ENCODE results near the gene NAXE. TPM values are rescaled to one million over a fixed set of nuclear protein-coding genes. Genes with fewer than 3 reads are reported as not detected.
A peak's percentile ranks its signal among the peaks of the same experiment; 100 is the strongest.

NAXE gene
- total RNA-seq (2022) (129 and 143 TPM in 2 replicates), Bru-seq, nascent RNA (percentile 69 among the genes with signal in this experiment), BruChase-seq, experiment 1, labeled RNA remaining after a 6-hour chase (percentile 91 among the genes with signal in this experiment), BruChase-seq, experiment 2, labeled RNA remaining after a 2-hour chase (percentile 83 among the genes with signal in this experiment)
- long read RNA-seq, transcript NAXE-205 (2 exons, 529 nt), result minor isoform, 6 of 212 reads
- long read RNA-seq, transcript NAXE-203 (6 exons, 1,125 nt), result major isoform, 172 of 212 reads
- long read RNA-seq, transcript NAXE-201 (5 exons, 1,012 nt), result minor isoform, 5 of 212 reads
- long read RNA-seq, partial matches to known transcripts, result 21 of 212 reads
- long read RNA-seq, other reads (novel, unspliced or antisense), result 8 of 212 reads

DNA sequence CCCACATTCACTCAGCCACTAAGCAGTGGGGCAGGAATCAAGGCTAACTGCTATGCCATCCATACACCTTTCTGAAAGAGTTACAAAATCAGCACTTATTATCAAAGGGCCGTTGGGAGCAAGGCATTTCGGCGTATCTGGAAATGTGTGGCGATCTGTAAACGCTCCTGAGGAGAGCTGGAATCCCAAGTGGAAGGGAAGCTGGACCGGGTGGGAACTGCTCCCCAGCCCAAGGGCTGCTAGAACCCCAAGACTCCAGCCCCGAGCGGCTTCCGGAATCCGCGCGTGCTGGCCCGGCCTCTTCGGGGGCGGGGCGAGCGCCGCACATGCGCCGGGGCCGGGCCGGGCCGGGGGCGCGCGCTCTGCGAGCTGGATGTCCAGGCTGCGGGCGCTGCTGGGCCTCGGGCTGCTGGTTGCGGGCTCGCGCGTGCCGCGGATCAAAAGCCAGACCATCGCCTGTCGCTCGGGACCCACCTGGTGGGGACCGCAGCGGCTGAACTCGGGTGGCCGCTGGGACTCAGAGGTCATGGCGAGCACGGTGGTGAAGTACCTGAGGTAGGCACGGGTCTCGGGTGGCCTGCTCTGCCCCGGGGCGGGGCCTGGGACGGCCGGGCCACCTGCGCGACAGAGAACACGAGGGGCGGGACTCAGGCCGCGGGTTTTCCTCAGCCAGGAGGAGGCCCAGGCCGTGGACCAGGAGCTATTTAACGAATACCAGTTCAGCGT, at the start of gene NAXE:
Gene NAXE, plus strand, starts transcription at position 345 of the 726 bp plus-strand sequence. Its CDS starts 29 bp downstream, at position 374.
- Mint-ChIP-seq H3K4me3 (ENCODE audit: low read depth, unreplicated experiment) (peak within 1 kb of the TSS; percentile 76), H3K36me3 (ENCODE audit: insufficient read depth, unreplicated experiment) (peaks cover 34% of the 10 kb centered on the region), H3K9me3 (ENCODE audit: low read depth, unreplicated experiment) (no peaks in the 10 kb centered on the region), H3K27ac (ENCODE audit: unreplicated experiment) (peak within 1 kb of the TSS; percentile 60), H3K4me1 (ENCODE audit: low read depth, unreplicated experiment) (peaks cover 6% of the 10 kb centered on the region), H3K27me3 (ENCODE audit: unreplicated experiment) (no peaks in the 10 kb centered on the region)
- CTCF ChIA-PET, result interaction anchor here (0.7 to 2.2 kb wide), 8 partner anchors 8 to 206 kb away, joined by 3 to 10 read pairs (median 5); partner anchors contain the start of gene GPATCH4
- BruUV-seq (replicated peaks), result no TSS peak
- TF ChIP-seq, protein P1, sequence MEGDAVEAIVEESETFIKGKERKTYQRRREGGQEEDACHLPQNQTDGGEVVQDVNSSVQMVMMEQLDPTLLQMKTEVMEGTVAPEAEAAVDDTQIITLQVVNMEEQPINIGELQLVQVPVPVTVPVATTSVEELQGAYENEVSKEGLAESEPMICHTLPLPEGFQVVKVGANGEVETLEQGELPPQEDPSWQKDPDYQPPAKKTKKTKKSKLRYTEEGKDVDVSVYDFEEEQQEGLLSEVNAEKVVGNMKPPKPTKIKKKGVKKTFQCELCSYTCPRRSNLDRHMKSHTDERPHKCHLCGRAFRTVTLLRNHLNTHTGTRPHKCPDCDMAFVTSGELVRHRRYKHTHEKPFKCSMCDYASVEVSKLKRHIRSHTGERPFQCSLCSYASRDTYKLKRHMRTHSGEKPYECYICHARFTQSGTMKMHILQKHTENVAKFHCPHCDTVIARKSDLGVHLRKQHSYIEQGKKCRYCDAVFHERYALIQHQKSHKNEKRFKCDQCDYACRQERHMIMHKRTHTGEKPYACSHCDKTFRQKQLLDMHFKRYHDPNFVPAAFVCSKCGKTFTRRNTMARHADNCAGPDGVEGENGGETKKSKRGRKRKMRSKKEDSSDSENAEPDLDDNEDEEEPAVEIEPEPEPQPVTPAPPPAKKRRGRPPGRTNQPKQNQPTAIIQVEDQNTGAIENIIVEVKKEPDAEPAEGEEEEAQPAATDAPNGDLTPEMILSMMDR (IDR thresholded peaks at IDR 0.05; ENCODE audit: unreplicated experiment), result no peak
- intact Hi-C loops (cut with micrococcal nuclease; ENCODE audit: unreplicated experiment), result no loop called here
- DNase-seq, result peak; percentile 82

DNA sequence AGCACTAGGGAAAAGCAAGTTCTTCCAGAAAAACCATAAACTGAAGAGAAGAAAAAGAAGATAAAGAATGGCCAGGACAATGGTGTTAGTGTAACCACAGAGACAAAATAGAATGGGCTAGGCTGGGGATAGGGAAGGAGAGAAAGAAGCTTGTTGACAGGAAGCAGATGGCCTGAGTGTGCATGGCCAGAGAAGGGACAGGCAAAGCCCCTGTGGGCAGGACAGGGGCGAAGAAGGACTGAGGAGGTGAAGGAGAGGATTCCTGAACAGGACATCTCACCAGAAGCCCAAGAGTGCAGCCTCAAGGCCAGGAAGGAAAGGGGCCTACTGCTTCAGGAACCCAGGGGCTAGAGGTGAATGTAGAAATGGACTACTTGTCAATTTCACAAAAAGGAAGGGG, 48.5 kb upstream of the NAXE start:
- peak overlapping the region; percentile 26 for H3K27ac Mint-ChIP-seq (ENCODE audit: unreplicated experiment)
- CTCF ChIA-PET, result no interaction called here
- no peaks in the 10 kb centered on the region for H3K27me3 Mint-ChIP-seq (ENCODE audit: unreplicated experiment)
- peaks cover 22% of the 10 kb centered on the region for H3K4me1 Mint-ChIP-seq (ENCODE audit: low read depth, unreplicated experiment)
- no peak for DNase-seq
- H3K36me3 Mint-ChIP-seq (ENCODE audit: insufficient read depth, unreplicated experiment), result peaks cover 39% of the 10 kb centered on the region
- BruUV-seq (replicated peaks), result no TSS peak
- intact Hi-C loops (cut with micrococcal nuclease; ENCODE audit: unreplicated experiment), result no loop called here
- H3K9me3 Mint-ChIP-seq (ENCODE audit: low read depth, unreplicated experiment), result no peaks in the 10 kb centered on the region
- no peak overlapping the region for H3K4me3 Mint-ChIP-seq (ENCODE audit: low read depth, unreplicated experiment)
- TF ChIP-seq, protein P1 (IDR thresholded peaks at IDR 0.05; ENCODE audit: unreplicated experiment), result no peak

DNA sequence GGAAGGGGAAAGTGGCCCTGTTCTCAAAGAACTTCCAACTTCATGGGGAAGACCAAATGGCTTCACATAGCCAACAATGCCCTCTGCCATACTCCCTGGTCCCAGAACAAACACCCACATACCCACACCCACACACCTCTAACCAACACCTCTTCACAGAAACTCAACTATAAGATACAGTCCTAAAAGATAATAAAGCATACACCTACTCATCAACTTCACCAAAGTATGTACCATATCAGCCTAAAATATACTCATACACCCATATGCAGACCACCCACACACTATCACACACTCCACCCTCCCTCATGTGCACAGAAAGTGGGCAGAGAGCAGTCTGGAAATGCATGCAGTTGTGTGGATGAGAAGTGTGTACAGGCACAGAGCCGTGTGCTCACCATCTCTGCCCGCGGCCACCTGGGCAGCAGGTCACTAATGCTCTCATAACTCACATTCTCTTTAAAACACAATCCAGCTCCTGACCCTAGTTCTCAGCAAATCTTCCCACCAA, 46.9 kb upstream of the NAXE start:
- H3K36me3 Mint-ChIP-seq (ENCODE audit: insufficient read depth, unreplicated experiment), result peaks cover 35% of the 10 kb centered on the region
- CTCF ChIA-PET, result no interaction called here
- H3K9me3 Mint-ChIP-seq (ENCODE audit: low read depth, unreplicated experiment), result no peaks in the 10 kb centered on the region
- no peak for DNase-seq
- no peaks in the 10 kb centered on the region for H3K27me3 Mint-ChIP-seq (ENCODE audit: unreplicated experiment)
- intact Hi-C loops (cut with micrococcal nuclease; ENCODE audit: unreplicated experiment), result no loop called here
- BruUV-seq (replicated peaks), result no TSS peak
- peaks cover 22% of the 10 kb centered on the region for H3K4me1 Mint-ChIP-seq (ENCODE audit: low read depth, unreplicated experiment)
- TF ChIP-seq, protein P1 (IDR thresholded peaks at IDR 0.05; ENCODE audit: unreplicated experiment), result no peak
- no peak overlapping the region for H3K27ac Mint-ChIP-seq (ENCODE audit: unreplicated experiment)
- no peak overlapping the region for H3K4me3 Mint-ChIP-seq (ENCODE audit: low read depth, unreplicated experiment)

DNA sequence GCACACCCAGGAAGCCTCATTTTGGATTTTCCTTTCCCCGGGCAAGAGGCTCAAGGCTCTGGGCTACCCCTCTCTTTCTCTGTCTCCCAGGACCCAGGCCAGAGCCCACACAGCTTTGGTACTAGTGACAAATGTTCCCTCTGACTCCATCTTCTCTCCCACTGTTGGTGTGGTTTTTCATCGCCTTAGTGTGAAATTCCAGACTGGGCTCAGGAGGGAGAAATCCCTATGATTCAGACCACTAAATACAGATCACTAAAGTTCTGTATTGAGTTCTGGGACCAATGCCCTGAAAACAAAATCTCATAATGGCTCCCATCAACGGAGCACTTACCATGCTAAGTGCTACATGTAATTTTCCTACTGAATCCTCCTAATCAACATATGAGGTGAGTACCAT, 45.3 kb upstream of the NAXE start:
- H3K4me3 Mint-ChIP-seq (ENCODE audit: low read depth, unreplicated experiment), result no peak overlapping the region
- intact Hi-C loops (cut with micrococcal nuclease; ENCODE audit: unreplicated experiment), result no loop called here
- H3K4me1 Mint-ChIP-seq (ENCODE audit: low read depth, unreplicated experiment), result peaks cover 22% of the 10 kb centered on the region
- no TSS peak for BruUV-seq (replicated peaks)
- CTCF ChIA-PET, result no interaction called here
- no peaks in the 10 kb centered on the region for H3K27me3 Mint-ChIP-seq (ENCODE audit: unreplicated experiment)
- H3K27ac Mint-ChIP-seq (ENCODE audit: unreplicated experiment), result no peak overlapping the region
- TF ChIP-seq, protein P1 (IDR thresholded peaks at IDR 0.05; ENCODE audit: unreplicated experiment), result no peak
- H3K36me3 Mint-ChIP-seq (ENCODE audit: insufficient read depth, unreplicated experiment), result peaks cover 35% of the 10 kb centered on the region
- DNase-seq, result no peak
- H3K9me3 Mint-ChIP-seq (ENCODE audit: low read depth, unreplicated experiment), result no peaks in the 10 kb centered on the region

All from Calu3 (cell line).